ENCODE data around the gene SRRM3.

DNA sequence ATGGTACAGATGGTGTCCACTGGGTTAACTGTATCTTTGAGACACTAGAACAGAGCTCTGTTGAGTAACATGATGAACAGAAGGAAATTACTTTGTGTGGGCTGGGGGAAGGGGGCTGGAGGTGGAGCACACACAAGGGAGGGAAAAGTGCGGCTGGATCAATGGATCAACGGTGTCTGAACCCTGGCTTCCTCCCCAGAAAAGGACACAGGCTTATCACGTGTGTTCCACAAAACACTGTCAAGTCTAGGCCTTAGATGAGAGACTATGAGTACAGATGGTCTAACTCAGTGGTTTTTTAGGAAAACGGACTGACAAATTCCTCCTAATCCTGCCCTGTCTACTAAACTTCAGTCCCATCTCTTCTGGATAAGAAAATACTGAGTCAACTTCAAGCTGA is 128.6 kb downstream of the SRRM3 start:
- TF ChIP-seq, protein P1, sequence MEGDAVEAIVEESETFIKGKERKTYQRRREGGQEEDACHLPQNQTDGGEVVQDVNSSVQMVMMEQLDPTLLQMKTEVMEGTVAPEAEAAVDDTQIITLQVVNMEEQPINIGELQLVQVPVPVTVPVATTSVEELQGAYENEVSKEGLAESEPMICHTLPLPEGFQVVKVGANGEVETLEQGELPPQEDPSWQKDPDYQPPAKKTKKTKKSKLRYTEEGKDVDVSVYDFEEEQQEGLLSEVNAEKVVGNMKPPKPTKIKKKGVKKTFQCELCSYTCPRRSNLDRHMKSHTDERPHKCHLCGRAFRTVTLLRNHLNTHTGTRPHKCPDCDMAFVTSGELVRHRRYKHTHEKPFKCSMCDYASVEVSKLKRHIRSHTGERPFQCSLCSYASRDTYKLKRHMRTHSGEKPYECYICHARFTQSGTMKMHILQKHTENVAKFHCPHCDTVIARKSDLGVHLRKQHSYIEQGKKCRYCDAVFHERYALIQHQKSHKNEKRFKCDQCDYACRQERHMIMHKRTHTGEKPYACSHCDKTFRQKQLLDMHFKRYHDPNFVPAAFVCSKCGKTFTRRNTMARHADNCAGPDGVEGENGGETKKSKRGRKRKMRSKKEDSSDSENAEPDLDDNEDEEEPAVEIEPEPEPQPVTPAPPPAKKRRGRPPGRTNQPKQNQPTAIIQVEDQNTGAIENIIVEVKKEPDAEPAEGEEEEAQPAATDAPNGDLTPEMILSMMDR (IDR thresholded peaks at IDR 0.05 in 2 of 3, conservative IDR thresholded peaks at IDR 0.05 in 1 of 3; ENCODE audit: borderline replicate concordance in 1 of 3, insufficient read depth in 1 of 3, low read depth in 2 of 3, low read length in 2 of 3): no peak
- TF ChIP-seq RAD21 (IDR thresholded peaks at IDR 0.05; ENCODE audit: low read depth) (no peak), POLR2A (IDR thresholded peaks at IDR 0.05; ENCODE audit: borderline replicate concordance, extremely low read depth, insufficient read depth, insufficient read length) (no peak), POLR2AphosphoS5 (IDR thresholded peaks at IDR 0.05; ENCODE audit: low read depth, low read length) (no peak), EZH2phosphoT487 (IDR thresholded peaks at IDR 0.05; ENCODE audit: borderline replicate concordance) (no peak), YY1 (IDR thresholded peaks at IDR 0.05; ENCODE audit: extremely low read depth, insufficient replicate concordance, low read depth, low read length) (no peak), TCF7L2 (IDR thresholded peaks at IDR 0.05; ENCODE audit: borderline replicate concordance, extremely low read depth, insufficient read depth, insufficient read length) (no peak), EZH2 (IDR thresholded peaks at IDR 0.05) (no peak), SP1 (IDR thresholded peaks at IDR 0.05; ENCODE audit: low read depth) (no peak)
- TF ChIP-seq, protein P2, sequence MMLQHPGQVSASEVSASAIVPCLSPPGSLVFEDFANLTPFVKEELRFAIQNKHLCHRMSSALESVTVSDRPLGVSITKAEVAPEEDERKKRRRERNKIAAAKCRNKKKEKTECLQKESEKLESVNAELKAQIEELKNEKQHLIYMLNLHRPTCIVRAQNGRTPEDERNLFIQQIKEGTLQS (IDR thresholded peaks at IDR 0.05): no peak
- TF ChIP-seq, protein P3, sequence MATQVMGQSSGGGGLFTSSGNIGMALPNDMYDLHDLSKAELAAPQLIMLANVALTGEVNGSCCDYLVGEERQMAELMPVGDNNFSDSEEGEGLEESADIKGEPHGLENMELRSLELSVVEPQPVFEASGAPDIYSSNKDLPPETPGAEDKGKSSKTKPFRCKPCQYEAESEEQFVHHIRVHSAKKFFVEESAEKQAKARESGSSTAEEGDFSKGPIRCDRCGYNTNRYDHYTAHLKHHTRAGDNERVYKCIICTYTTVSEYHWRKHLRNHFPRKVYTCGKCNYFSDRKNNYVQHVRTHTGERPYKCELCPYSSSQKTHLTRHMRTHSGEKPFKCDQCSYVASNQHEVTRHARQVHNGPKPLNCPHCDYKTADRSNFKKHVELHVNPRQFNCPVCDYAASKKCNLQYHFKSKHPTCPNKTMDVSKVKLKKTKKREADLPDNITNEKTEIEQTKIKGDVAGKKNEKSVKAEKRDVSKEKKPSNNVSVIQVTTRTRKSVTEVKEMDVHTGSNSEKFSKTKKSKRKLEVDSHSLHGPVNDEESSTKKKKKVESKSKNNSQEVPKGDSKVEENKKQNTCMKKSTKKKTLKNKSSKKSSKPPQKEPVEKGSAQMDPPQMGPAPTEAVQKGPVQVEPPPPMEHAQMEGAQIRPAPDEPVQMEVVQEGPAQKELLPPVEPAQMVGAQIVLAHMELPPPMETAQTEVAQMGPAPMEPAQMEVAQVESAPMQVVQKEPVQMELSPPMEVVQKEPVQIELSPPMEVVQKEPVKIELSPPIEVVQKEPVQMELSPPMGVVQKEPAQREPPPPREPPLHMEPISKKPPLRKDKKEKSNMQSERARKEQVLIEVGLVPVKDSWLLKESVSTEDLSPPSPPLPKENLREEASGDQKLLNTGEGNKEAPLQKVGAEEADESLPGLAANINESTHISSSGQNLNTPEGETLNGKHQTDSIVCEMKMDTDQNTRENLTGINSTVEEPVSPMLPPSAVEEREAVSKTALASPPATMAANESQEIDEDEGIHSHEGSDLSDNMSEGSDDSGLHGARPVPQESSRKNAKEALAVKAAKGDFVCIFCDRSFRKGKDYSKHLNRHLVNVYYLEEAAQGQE (IDR thresholded peaks at IDR 0.05; ENCODE audit: low read depth): no peak
- TF ChIP-seq, protein P4, sequence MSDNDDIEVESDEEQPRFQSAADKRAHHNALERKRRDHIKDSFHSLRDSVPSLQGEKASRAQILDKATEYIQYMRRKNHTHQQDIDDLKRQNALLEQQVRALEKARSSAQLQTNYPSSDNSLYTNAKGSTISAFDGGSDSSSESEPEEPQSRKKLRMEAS (IDR thresholded peaks at IDR 0.05): no peak

Measured in HCT116 (cell line).